PC-3 (cell line): ENCODE measurements around the gene C2CD3. TPM values are rescaled to one million over a fixed set of nuclear protein-coding genes. Genes with fewer than 3 reads are reported as not detected.

Source experiments
- ATAC-seq: fragments of 200-7000 bp; cut with Tn5 transposase; 2 replicates; pipeline ENCODE4 v1.9.1; 2020; ENCODE audit warnings: mild to moderate bottlenecking, moderate library complexity
- BruUV-seq: library from RNA; stranded (reverse); fragments of 400-500 nt; replicated peaks from 2 replicates; lab custom pipeline; 2021; lab: Mats Ljungman, UMichigan
- CTCF ChIA-PET: fragments of 300-600 bp; sonication (Branson Sonifier 250); formaldehyde crosslinking; loops from one replicate; lab custom pipeline; 2022; ENCODE audit warnings: antibody characterized with exemption; lab: Charles Lee
- POLR2A ChIA-PET: fragments of 300-600 bp; sonication (Branson Sonifier 250); formaldehyde crosslinking; loops from one replicate; lab custom pipeline; 2022; ENCODE audit warnings: antibody characterized with exemption; ENCODE audit not compliant: unreplicated experiment; lab: Charles Lee
- DNase-seq: peaks from one replicate; pipeline ENCODE4 v3.0.0-alpha.2; 2015
- H2AFZ ChIP-seq: fragments of 300-600 bp; sonication (generic); 2 replicates; pipeline ENCODE4 v1.6.0; 2016; ENCODE audit warnings: antibody characterized with exemption, low read length
- H3F3A ChIP-seq: fragments of 300-600 bp; sonication (generic); one replicate; pipeline ENCODE4 v1.6.0; 2017; ENCODE audit warnings: antibody characterized with exemption, low read length, control low read depth, mild to moderate bottlenecking; ENCODE audit not compliant: unreplicated experiment
- H3K27ac ChIP-seq: fragments of 300-600 bp; sonication (generic); 2 replicates; pipeline ENCODE4 v1.5.1; 2016; ENCODE audit warnings: mild to moderate bottlenecking, low read length
- H3K27me3 ChIP-seq: fragments of 300-600 bp; sonication (generic); 2 replicates; pipeline ENCODE4 v1.6.1; 2016; ENCODE audit warnings: low read length, mixed read lengths
- H3K36me3 ChIP-seq: fragments of 300-600 bp; sonication (generic); 2 replicates; pipeline ENCODE4 v1.6.1; 2016; ENCODE audit warnings: low read depth, mixed run types, low read length, mixed read lengths
- H3K4me1 ChIP-seq: fragments of 300-600 bp; sonication (generic); 2 replicates; pipeline ENCODE4 v1.5.1; 2016; ENCODE audit warnings: low read length; ENCODE audit not compliant: insufficient read depth
- H3K4me2 ChIP-seq: fragments of 300-600 bp; sonication (generic); 2 replicates; pipeline ENCODE4 v1.6.0; 2016; ENCODE audit warnings: low read length
- H3K4me3 ChIP-seq: fragments of 300-600 bp; sonication (generic); 2 replicates; pipeline ENCODE4 v1.5.1; 2016; ENCODE audit warnings: mild to moderate bottlenecking, low read length, mixed read lengths
- H3K79me2 ChIP-seq: fragments of 300-600 bp; sonication (generic); 2 replicates; pipeline ENCODE4 v1.6.1; 2017; ENCODE audit warnings: low read length, mixed read lengths
- H3K9ac ChIP-seq: fragments of 300-600 bp; sonication (generic); 2 replicates; pipeline ENCODE4 v1.6.0; 2016; ENCODE audit warnings: mild to moderate bottlenecking, low read length
- H3K9me2 ChIP-seq: fragments of 300-600 bp; sonication (generic); replicated peaks from 2 replicates; pipeline ENCODE4 v1.6.1; 2016; ENCODE audit warnings: mixed run types, low read length, mixed read lengths
- H3K9me3 ChIP-seq: fragments of 300-600 bp; sonication (generic); 2 replicates; pipeline ENCODE4 v1.6.1; 2016; ENCODE audit warnings: low read length, mixed read lengths
- H4K20me1 ChIP-seq: fragments of 300-600 bp; sonication (generic); 2 replicates; pipeline ENCODE4 v1.6.1; 2016; ENCODE audit warnings: low read length, mixed read lengths
- CTCF ChIP-seq: fragments of 300-600 bp; sonication (generic); conservative IDR thresholded peaks from 2 replicates; pipeline ENCODE4 v1.5.1; 2017; ENCODE audit warnings: antibody characterized with exemption, low read depth, mild to moderate bottlenecking, low read length
- EZH2 ChIP-seq: fragments of 300-600 bp; sonication (generic); IDR thresholded peaks from one replicate; pipeline ENCODE4 v1.6.1; 2017; ENCODE audit warnings: antibody characterized with exemption, mild to moderate bottlenecking, low read length; ENCODE audit not compliant: unreplicated experiment
- EZH2phosphoT487 ChIP-seq: fragments of 300-600 bp; sonication (generic); IDR thresholded peaks from 2 replicates; pipeline ENCODE4 v1.6.1; 2018; ENCODE audit warnings: mild to moderate bottlenecking, antibody characterized with exemption, low read length, borderline replicate concordance
- intact Hi-C: fragments of 100-400 bp; cut with micrococcal nuclease; formaldehyde crosslinking; loops from 2 replicates; pipeline ENCODE4 v1.9.0; 2023
- total RNA-seq: library from RNA; depleted of rRNA; stranded (reverse); fragments of >200 nt; gene quantifications from 2 replicates; pipeline ENCODE4 v1.2.3, GENCODE V29; 2014

C2CD3 gene
- total RNA-seq, 1 experiment from 2014 or later: 27.3 TPM

- Histone ChIP-seq H3K9me2 (no peaks in the 10 kb centered on the region), H3K4me2 (no peak overlapping the region), H3K4me3 (no peak overlapping the region), H2AFZ (no peak overlapping the region), H3K36me3 (peaks cover 19% of the 10 kb centered on the region), H3K9ac (no peak overlapping the region), H4K20me1 (no peaks in the 10 kb centered on the region), H3K27me3 (no peaks in the 10 kb centered on the region), H3F3A (no peaks in the 10 kb centered on the region), H3K4me1 (no peaks in the 10 kb centered on the region), H3K9me3 (no peaks in the 10 kb centered on the region), H3K79me2 (no peaks in the 10 kb centered on the region), H3K27ac (no peak overlapping the region)
- no TSS peak for BruUV-seq
- POLR2A ChIA-PET: no interaction called here
- intact Hi-C loops: no loop called here
- CTCF ChIA-PET: no interaction called here
- ATAC-seq (no peak), DNase-seq (no peak)
- no peak for TF ChIP-seq CTCF
- TF ChIP-seq EZH2phosphoT487: no peak
- no peak for TF ChIP-seq EZH2
Observed at GRCh38 chr11:74102321-74102720, 68.5 kb downstream of the C2CD3 start.

- H3K9ac ChIP-seq: no peak overlapping the region
- no peaks in the 10 kb centered on the region for H3K27me3 ChIP-seq
- H3F3A ChIP-seq: no peaks in the 10 kb centered on the region
- no peak overlapping the region for H3K4me3 ChIP-seq
- ChIA-PET CTCF (no interaction called here), POLR2A (interaction anchor here (0.6 kb wide), 1 partner anchor 392 kb away, joined by 4 read pairs; no protein-coding TSS in a partner anchor)
- H3K27ac ChIP-seq: no peak overlapping the region
- no peak overlapping the region for H3K4me2 ChIP-seq
- DNase-seq (no peak), ATAC-seq (no peak)
- intact Hi-C loops: no loop called here
- H3K79me2 ChIP-seq: no peaks in the 10 kb centered on the region
- H3K9me2 ChIP-seq: no peaks in the 10 kb centered on the region
- H4K20me1 ChIP-seq: no peaks in the 10 kb centered on the region
- no peak overlapping the region for H2AFZ ChIP-seq
- no peaks in the 10 kb centered on the region for H3K9me3 ChIP-seq
- TF ChIP-seq EZH2: no peak
- peaks cover 17% of the 10 kb centered on the region for H3K36me3 ChIP-seq
- H3K4me1 ChIP-seq: no peaks in the 10 kb centered on the region
- no TSS peak for BruUV-seq
Observed at GRCh38 chr11:74100735-74101134, 70.1 kb downstream of the C2CD3 start.

- Histone ChIP-seq H3F3A (no peaks in the 10 kb centered on the region), H3K4me2 (no peak overlapping the region), H3K4me3 (no peak overlapping the region), H3K9me3 (no peaks in the 10 kb centered on the region), H3K4me1 (no peaks in the 10 kb centered on the region), H3K9me2 (no peaks in the 10 kb centered on the region), H3K9ac (no peak overlapping the region), H3K27ac (no peak overlapping the region), H3K36me3 (peaks cover 16% of the 10 kb centered on the region), H3K79me2 (no peaks in the 10 kb centered on the region), H3K27me3 (no peaks in the 10 kb centered on the region), H4K20me1 (no peaks in the 10 kb centered on the region), H2AFZ (no peak overlapping the region)
- no peak for TF ChIP-seq EZH2
- no peak for TF ChIP-seq EZH2phosphoT487
- TF ChIP-seq CTCF: no peak
- no TSS peak for BruUV-seq
- CTCF ChIA-PET: no interaction called here
- no peak for ATAC-seq
- no peak for DNase-seq
- POLR2A ChIA-PET: no interaction called here
- intact Hi-C loops: no loop called here
Observed at GRCh38 chr11:74100231-74100630, 70.6 kb downstream of the C2CD3 start.
